Measurements from ENCODE around the gene CELF1. TPM values are rescaled to one million over a fixed set of nuclear protein-coding genes. Genes with fewer than 3 reads are reported as not detected.

The CELF1 gene
- 97.8 and 125 TPM in 2 replicates for total RNA-seq (ENCODE audit: low replicate concordance)
- long read RNA-seq, partial matches to known transcripts = 11 of 40 reads
- long read RNA-seq, other reads (novel, unspliced or antisense) = 26 of 40 reads

GRCh38 chr11:47552566-47553405 lies at the start of gene CELF1:
CELF1 (minus strand) TSS chr11:47553132; CDS start chr11:47499523, 53,609 bp downstream.
- DNase-seq (ENCODE audit: extremely low spot score, unreplicated experiment) = peak; percentile 95
- H3K4me3 Mint-ChIP-seq = peak within 1 kb of the TSS; percentile 98
- peak within 1 kb of the TSS; percentile 98 for H3K27ac Mint-ChIP-seq
- peaks cover 21% of the 10 kb centered on the region for H3K4me1 Mint-ChIP-seq (ENCODE audit: unreplicated experiment)
- TF ChIP-seq CTCF (conservative IDR thresholded peaks at IDR 0.05) = peak; percentile 95
- H3K9me3 Mint-ChIP-seq = no peaks in the 10 kb centered on the region
- no peaks in the 10 kb centered on the region for H3K27me3 Mint-ChIP-seq
- H3K36me3 Mint-ChIP-seq = peaks cover 12% of the 10 kb centered on the region

- H3K9me3 Mint-ChIP-seq = no peaks in the 10 kb centered on the region
Measured at GRCh38 chr11:47599902-47600301, 47.0 kb upstream of the CELF1 start.

GRCh38 chr11:47595967-47596366 lies 43.0 kb upstream of the CELF1 start:
- no peaks in the 10 kb centered on the region for H3K36me3 Mint-ChIP-seq
- H3K4me3 Mint-ChIP-seq = no peak overlapping the region
- H3K27ac Mint-ChIP-seq = no peak overlapping the region
- no peaks in the 10 kb centered on the region for H3K9me3 Mint-ChIP-seq
- H3K27me3 Mint-ChIP-seq = peaks cover 40% of the 10 kb centered on the region
- no peak for TF ChIP-seq CTCF (conservative IDR thresholded peaks at IDR 0.05)
- peaks cover 22% of the 10 kb centered on the region for H3K4me1 Mint-ChIP-seq (ENCODE audit: unreplicated experiment)
- DNase-seq (ENCODE audit: extremely low spot score, unreplicated experiment) = no peak

More at GRCh38 chr11:47599902-47600301, 47.0 kb upstream of the CELF1 start:
- no peak for DNase-seq (ENCODE audit: extremely low spot score, unreplicated experiment)
- H3K36me3 Mint-ChIP-seq = no peaks in the 10 kb centered on the region
- H3K4me1 Mint-ChIP-seq (ENCODE audit: unreplicated experiment) = peaks cover 12% of the 10 kb centered on the region
- peaks cover 12% of the 10 kb centered on the region for H3K27me3 Mint-ChIP-seq
- no peak overlapping the region for H3K4me3 Mint-ChIP-seq
- no peak overlapping the region for H3K27ac Mint-ChIP-seq
- no peak for TF ChIP-seq CTCF (conservative IDR thresholded peaks at IDR 0.05)

- Mint-ChIP-seq H3K36me3 (no peaks in the 10 kb centered on the region), H3K4me3 (peak overlapping the region; percentile 80)
Measured at GRCh38 chr11:47595029-47595428, 42.1 kb upstream of the CELF1 start.

More at GRCh38 chr11:47595029-47595428, 42.1 kb upstream of the CELF1 start:
- peaks cover 22% of the 10 kb centered on the region for H3K4me1 Mint-ChIP-seq (ENCODE audit: unreplicated experiment)
- H3K27me3 Mint-ChIP-seq = peaks cover 40% of the 10 kb centered on the region
- H3K9me3 Mint-ChIP-seq = no peaks in the 10 kb centered on the region
- DNase-seq (ENCODE audit: extremely low spot score, unreplicated experiment) = no peak
- no peak overlapping the region for H3K27ac Mint-ChIP-seq
- no peak for TF ChIP-seq CTCF (conservative IDR thresholded peaks at IDR 0.05)
